Gastrocnemius medialis (tissue), 4 donors: ENCODE results near the gene ARSB. TPM values are rescaled to one million over a fixed set of nuclear protein-coding genes. Genes with fewer than 3 reads are reported as not detected.
"Not testable (repeated sequence)": the region's sequence is repeated elsewhere in the genome, so short reads cannot be mapped to it uniquely, and the experiment has no call there.

Experiments
- ATAC-seq, 2 donors: fragments of 150-250 bp; one replicate each; pipeline ENCODE4 v1.9.1; 2016
- DNase-seq, 2 donors: peaks; one replicate each; pipeline ENCODE4 v3.0.0-alpha.2; 2019
- H3K27ac ChIP-seq, 4 donors: fragments of 200-600 bp; sonication (generic); 1 replicate in 1 of 4; 2 replicates in 3 of 4; pipeline ENCODE4 v1.5.1; 2016 to 2018; ENCODE audit warnings: mild to moderate bottlenecking in 2 of 4, moderate library complexity in 1 of 4
- H3K27me3 ChIP-seq, 3 donors: fragments of 200-600 bp; sonication (generic) in 2 of 3; 1 replicate in 1 of 3; 2 replicates in 2 of 3; pipeline versions ENCODE4 v1.5.1 to v1.6.0; 2016 to 2019; ENCODE audit warnings: mild to moderate bottlenecking in 1 of 3, moderate library complexity in 1 of 3
- H3K36me3 ChIP-seq, 2 donors: fragments of 200-600 bp; sonication (generic) in 1 of 2; one replicate each; pipeline ENCODE4 v1.5.1; 2017 to 2018
- H3K4me1 ChIP-seq, 2 donors: fragments of 200-600 bp; sonication (generic) in 1 of 2; one replicate each; pipeline ENCODE4 v1.5.1; 2016 to 2017; ENCODE audit warnings: mild to moderate bottlenecking in 2 of 2
- H3K4me3 ChIP-seq, 4 donors: fragments of 200-600 bp; sonication (generic) in 3 of 4; 1 replicate in 1 of 4; 2 replicates in 3 of 4; pipeline ENCODE4 v1.5.1; 2016 to 2019; ENCODE audit warnings: mild to moderate bottlenecking in 2 of 4
- H3K9me3 ChIP-seq, 3 donors: fragments of 200-600 bp; sonication (generic) in 2 of 3; 1 replicate in 1 of 3; 2 replicates in 2 of 3; pipeline ENCODE4 v1.5.1; 2016 to 2019
- CTCF ChIP-seq, 5 experiments: fragments of 450-650 bp in 3 of 5; fragments of 200-600 bp in 2 of 5; sonication (generic) in 2 of 5; IDR thresholded peaks in 4 of 5; conservative IDR thresholded peaks in 1 of 5; 1 replicate in 4 of 5; 2 replicates in 1 of 5; pipeline ENCODE4 v1.5.1; 2016 to 2019; ENCODE audit warnings: antibody characterized with exemption in 5 of 5, mild to moderate bottlenecking in 3 of 5, moderate library complexity in 3 of 5
- POLR2A ChIP-seq, 2 donors: fragments of 450-650 bp; IDR thresholded peaks; one replicate each; pipeline ENCODE4 v1.6.1; 2017; ENCODE audit warnings: antibody characterized with exemption in 2 of 2, mild to moderate bottlenecking in 2 of 2, moderate library complexity in 2 of 2
- in situ Hi-C, 4 donors: fragments of 200-750 bp; cut with MboI; loops; one replicate each; pipeline versions ENCODE4 v1.15.0 to v1.8.0; 2017; ENCODE audit warnings: low sequenced_read_pairs in 4 of 4
- intact Hi-C: fragments of 100-400 bp; cut with DNase I; formaldehyde crosslinking; loops from one replicate; pipeline ENCODE4 v1.15.1; 2023; ENCODE audit warnings: low total_unique reads
- total RNA-seq, 4 donors: library from RNA; depleted of rRNA; stranded (reverse); fragments of >200 nt; gene quantifications; one replicate each; pipeline versions ENCODE4 v1.1.0 to v1.2.3, GENCODE V29; 2016

The ARSB gene
- total RNA-seq, 4 donors from 2014 or later, result 3.2 to 8.3 (median 5.1) TPM

DNA sequence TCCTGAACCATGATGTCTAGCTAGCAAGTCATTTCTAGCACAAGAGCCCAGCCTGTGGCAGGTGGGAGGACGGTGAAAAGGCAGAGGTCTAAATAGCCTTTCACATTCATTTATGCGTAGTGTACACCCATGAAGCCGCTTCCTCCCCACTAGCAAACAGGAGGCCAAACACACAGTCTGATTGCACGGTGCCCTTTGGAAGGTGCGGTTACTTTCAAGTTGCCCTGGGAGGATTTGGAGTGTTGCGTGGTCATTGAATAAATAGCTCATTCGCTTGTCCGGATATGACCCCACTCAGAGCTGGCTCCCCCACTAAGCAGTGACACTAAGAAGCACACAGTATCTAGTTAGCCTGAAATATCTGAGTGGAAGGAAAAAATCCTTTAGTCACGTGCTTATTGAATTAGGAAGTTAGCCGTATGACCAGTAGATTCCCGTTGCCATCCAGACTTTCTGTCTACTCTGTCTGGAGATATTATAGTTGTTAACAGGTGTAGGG lies 664 bp upstream of the ARSB start:
- Histone ChIP-seq H3K4me1 (peaks cover 11 to 16% of the 10 kb centered on the region in 2 donors), H3K9me3 (no peaks in the 10 kb centered on the region), H3K36me3 (no peaks in the 10 kb centered on the region), H3K27ac (peak overlapping the region; percentile 82 to 92 (median 88)), H3K27me3 (no peaks in the 10 kb centered on the region), H3K4me3 (peak overlapping the region; percentile 68 to 91 (median 78))
- intact Hi-C loops, result loop anchor here (10.0 kb wide), 1 partner anchor 621 kb away; the partner anchor contains the start of gene SCAMP1
- ATAC-seq, result peak; percentile 25 to 27
- peak in 1 of 2 donors; percentile 22 for DNase-seq
- in situ Hi-C loops, result no loop called here
- TF ChIP-seq CTCF (IDR thresholded peaks at IDR 0.05 in 4 of 5, conservative IDR thresholded peaks at IDR 0.05 in 1 of 5) (no peak), POLR2A (IDR thresholded peaks at IDR 0.05) (no peak)

GRCh38 chr5:78984439-78985115 lies 533 bp downstream of the ARSB start:
- peak overlapping the region; percentile 68 to 91 (median 78) for H3K4me3 ChIP-seq
- no peaks in the 10 kb centered on the region for H3K36me3 ChIP-seq
- peak; percentile 83 to 87 for ATAC-seq
- TF ChIP-seq CTCF (IDR thresholded peaks at IDR 0.05 in 4 of 5, conservative IDR thresholded peaks at IDR 0.05 in 1 of 5) (peak; percentile 20 to 50 (median 40)), POLR2A (IDR thresholded peaks at IDR 0.05) (peak; percentile 53 to 56)
- intact Hi-C loops, result loop anchor here (5.0 to 10.0 kb wide), 2 partner anchors 77 to 620 kb away; partner anchors contain the start of gene SCAMP1
- DNase-seq, result peak; percentile 53 to 77
- H3K27me3 ChIP-seq, result no peaks in the 10 kb centered on the region
- peaks cover 11 to 16% of the 10 kb centered on the region in 2 donors for H3K4me1 ChIP-seq
- in situ Hi-C loops, result no loop called here
- H3K27ac ChIP-seq, result peak overlapping the region; percentile 82 to 92 (median 88)
- no peaks in the 10 kb centered on the region for H3K9me3 ChIP-seq

GRCh38 chr5:78983601-78984438 lies 1.3 kb downstream of the ARSB start:
- Histone ChIP-seq H3K36me3 (no peaks in the 10 kb centered on the region), H3K27me3 (no peaks in the 10 kb centered on the region), H3K9me3 (no peaks in the 10 kb centered on the region), H3K4me3 (peak overlapping the region; percentile 68 to 91 (median 78)), H3K27ac (peak overlapping the region; percentile 82 to 92 (median 88)), H3K4me1 (peaks cover 11 to 16% of the 10 kb centered on the region in 2 donors)
- DNase-seq (no peak), ATAC-seq (no peak)
- in situ Hi-C loops, result no loop called here
- TF ChIP-seq CTCF (IDR thresholded peaks at IDR 0.05 in 4 of 5, conservative IDR thresholded peaks at IDR 0.05 in 1 of 5) (no peak), POLR2A (IDR thresholded peaks at IDR 0.05) (no peak)
- intact Hi-C loops, result loop anchor here (5.0 to 10.0 kb wide), 2 partner anchors 77 to 619 kb away; partner anchors contain the start of gene SCAMP1

- ATAC-seq, H3K36me3 ChIP-seq, H3K9me3 ChIP-seq, DNase-seq, in situ Hi-C loops, H3K27me3 ChIP-seq, H3K4me3 ChIP-seq: not testable (repeated sequence)
- peak overlapping the region in 1 of 4 donors; percentile 92 for H3K27ac ChIP-seq
- intact Hi-C loops, result loop anchor here (5.0 to 10.0 kb wide), 2 partner anchors 76 to 618 kb away; partner anchors contain the start of gene SCAMP1
- H3K4me1 ChIP-seq, result peaks cover 11 to 16% of the 10 kb centered on the region in 2 donors
These were observed 1.9 kb downstream of the ARSB start for GRCh38 chr5:78983194-78983593.
